NCI-H2171 (cell line): ENCODE data around the gene PKNOX2.

ENCODE experiments used
- DNase-seq: peaks from one replicate; lab custom pipeline; 2025; lab: John Stamatoyannopoulos, UW

The PKNOX2 gene

DNA sequence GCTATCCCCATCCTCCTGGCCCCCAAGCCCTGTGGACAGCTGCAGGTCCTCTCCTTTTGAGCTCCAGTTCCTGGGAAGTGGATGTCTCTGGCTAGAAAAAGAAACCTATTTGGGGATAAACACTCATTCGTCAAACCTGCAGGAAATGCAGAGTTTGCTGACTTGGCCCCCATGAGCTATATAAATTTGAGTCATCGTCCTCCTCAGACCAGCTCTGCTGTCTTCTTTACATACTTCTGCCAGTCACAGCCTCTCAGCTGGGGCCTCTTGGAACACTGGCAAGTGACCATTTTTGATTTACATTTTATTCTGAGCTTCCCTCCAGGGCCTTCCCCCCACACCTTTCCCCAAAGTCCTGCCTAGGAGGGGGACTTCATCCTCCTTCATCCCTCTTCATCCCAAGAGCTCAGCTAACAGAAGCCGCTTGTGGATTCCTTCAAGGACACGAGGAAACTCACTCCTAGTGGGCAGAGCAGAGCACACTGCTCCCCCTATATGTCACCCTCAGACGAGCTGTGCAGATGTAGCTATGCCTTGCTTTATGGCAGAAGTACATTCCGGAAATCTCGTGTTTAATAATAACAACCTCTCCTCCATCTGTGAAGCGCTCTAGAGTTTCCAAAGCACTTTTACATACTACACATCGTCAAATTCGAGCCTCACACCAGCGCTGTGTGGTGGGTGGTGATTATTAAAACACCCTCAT lies 199.7 kb downstream of the PKNOX2 start:
- no peak for DNase-seq

DNA sequence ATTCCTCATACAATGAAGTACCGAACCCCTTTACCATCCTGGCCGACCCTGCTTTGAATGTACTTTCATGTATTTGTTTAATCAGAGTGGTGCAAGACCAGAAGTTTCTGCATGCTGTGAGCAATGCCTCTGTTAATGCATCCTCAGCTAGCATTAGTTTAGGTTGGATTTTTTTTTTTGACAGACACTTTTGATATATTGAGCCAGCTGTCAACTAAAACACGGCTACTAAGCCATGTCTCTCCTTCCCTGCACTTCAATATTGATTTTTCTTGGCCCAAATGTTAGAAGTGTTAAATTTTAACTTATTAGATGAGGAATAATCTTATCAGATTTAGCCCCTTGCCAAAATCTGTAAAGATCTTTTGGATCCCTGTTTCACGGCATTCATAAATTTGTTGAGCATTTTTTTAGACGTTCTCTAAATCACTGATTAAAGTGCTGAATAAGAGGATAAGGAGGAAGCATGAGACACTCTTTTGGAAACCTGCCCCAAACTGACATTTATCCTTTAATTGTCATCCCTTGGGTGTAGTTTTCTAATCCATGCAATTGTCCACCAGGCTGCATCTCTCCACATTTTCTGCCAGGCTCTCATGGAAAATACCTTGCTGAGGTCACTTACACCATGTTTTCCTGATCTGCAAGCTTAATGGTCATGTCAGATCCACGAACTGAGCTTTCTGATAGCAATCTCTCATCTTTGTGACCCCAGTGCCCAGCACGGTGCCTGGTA lies 200.8 kb downstream of the PKNOX2 start:
- DNase-seq: no peak

DNA sequence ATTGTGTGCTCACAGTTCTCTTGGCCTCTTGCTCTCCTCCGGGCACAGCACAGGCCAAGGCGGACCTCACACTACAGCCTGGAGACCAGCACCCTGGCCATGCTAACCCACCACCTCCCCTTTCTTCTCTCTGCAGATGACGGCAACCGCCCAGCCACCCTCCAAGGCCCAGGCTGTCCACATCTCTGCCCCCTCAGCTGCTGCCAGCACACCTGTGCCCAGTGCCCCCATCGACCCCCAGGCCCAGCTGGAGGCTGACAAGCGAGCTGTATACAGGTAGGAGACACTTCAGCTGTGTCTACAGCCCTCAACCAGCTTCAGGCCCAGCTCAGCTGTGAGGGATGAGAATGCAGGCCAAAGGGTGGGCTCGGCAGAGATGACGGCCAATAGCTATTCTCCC lies 203.2 kb downstream of the PKNOX2 start:
- DNase-seq: no peak

DNA sequence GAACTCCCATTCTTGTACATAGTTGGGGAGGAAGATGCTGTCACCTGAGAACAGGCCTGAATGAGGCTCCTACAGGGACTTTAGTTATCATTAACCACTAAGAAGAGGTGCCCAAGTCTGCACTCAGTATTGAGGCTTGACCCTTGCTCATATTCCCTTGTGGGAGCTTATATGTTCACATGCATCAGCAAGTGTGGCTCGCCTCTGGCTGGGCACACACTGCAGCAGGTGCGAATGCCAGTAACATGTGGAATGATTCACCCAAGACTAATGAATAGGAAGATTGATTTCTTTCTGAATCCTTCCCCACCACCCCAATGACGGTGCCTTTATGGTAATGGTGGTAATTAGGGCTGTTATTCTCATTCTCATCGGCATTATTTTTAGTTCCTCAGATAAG lies 204.2 kb downstream of the PKNOX2 start:
- DNase-seq: no peak

DNA sequence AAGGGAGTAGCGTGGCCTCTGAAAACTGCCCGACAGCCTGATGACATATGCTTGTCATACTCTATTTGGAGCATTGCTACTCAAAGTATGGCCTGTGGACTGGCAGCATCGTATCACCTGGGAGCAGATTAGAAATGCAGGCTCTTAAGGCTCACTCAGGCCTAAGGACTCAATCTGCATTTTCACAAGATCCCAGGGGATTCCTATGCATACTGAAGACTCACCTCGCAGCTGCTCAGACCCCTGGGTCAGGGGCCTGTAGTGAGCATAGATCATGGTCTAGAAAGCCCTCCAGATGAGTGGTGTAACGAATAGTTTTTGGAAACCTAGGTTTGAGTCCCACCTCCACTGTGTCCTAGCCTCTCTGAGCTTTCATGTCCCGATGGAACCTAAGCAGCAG lies 205.3 kb downstream of the PKNOX2 start:
- no peak for DNase-seq

DNA sequence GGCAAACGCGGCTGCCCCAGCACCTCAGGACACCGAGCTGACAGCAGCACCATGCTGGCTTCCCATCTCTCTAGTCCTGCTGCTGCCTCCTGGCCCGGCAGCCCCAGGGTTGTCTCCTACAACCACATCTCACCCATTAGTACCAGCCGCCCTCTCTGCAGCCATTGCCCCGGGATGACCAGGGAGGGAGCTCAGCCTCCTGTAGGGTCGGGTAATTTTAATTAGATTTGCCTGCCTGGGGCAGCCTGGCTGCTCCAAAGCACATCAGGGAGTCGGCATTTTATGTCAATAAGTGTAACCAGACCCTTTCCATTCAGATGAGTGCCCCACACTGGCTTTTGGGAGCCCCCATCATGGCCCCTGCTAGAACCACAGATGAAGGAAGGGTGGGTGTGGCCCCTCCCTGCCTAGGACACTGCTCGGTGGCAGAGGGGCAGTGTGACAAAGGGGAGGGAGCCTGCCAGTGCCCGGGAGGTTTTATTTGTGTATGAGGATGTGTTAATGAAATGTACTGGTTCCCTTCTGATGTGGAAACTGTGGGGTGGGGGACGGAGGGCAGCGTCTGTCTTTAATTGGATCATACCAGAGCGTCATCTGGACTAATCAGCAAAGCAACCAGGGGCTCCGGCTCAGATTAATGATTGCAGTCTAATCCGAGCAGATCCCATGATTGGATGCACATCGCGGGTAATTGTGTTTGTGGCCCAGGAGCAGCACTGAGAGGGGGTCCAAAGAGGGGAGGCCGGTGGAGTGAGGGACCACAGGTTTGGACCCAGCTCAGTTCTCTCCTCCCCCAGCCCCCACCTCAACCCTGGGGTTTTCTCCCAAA lies 206.2 kb downstream of the PKNOX2 start:
- DNase-seq: no peak

DNA sequence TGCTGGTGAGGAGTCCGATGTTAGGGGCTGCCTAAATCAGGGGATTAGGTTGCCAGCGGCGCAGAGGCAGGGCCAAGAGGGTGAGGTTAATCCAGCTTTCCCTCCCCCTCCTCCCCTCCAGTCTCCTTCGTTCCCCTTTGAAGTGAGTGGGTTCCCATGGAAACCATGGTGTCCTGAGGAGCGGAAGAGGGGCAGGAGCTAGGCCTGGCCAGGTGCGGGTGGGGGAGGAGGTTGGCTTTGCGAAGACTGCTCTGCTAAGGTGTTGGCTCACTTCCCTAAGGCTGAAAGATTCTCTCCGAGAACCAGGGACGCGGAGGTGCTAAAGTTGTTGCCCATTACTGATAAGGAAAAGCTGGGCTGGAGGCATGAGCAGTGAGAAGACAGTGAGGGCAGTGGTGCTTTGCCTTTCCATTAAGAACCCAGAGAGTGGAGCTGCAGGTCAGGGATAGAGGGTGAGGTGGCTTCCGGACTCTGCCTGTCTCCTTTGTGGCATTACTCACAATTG lies 206.9 kb downstream of the PKNOX2 start:
- no peak for DNase-seq

DNA sequence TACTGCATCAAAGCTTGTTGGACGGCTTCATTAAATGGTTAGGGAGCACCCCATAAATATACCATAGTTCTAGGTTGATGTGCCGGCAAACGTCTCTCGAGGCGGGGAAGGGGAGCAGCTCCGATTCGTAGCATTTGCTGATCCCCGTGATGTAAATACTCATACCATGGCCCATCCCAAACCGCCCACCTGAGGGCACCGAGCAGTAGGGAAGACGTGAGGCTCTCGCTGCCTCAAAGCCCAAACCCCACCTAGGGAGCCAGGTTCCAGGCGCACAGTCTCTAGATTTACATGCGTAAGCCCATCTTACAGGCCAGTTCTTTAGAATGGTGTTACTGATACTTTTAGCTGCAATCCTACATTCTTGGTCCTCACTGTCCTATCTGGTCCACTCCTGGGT lies 207.5 kb downstream of the PKNOX2 start:
- no peak for DNase-seq

DNA sequence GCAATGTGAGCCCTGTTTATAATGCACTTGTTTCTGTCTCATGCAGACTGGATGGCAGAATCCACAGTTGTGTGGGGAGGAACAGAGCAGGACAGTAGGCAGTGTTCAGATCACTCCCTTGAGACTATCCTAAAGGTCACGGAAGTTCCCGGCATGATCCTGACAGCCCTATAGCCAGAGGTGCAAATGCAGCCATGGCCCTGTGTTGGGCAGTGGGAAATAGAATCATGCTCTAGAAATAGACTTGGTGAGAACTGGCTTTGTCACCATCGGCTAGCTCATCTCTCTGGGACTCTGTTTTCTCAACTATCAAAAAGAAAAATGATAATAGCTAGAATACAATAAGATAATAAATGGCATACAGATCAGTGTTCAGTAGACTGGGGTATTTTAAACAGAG lies 208.4 kb downstream of the PKNOX2 start:
- DNase-seq: no peak

DNA sequence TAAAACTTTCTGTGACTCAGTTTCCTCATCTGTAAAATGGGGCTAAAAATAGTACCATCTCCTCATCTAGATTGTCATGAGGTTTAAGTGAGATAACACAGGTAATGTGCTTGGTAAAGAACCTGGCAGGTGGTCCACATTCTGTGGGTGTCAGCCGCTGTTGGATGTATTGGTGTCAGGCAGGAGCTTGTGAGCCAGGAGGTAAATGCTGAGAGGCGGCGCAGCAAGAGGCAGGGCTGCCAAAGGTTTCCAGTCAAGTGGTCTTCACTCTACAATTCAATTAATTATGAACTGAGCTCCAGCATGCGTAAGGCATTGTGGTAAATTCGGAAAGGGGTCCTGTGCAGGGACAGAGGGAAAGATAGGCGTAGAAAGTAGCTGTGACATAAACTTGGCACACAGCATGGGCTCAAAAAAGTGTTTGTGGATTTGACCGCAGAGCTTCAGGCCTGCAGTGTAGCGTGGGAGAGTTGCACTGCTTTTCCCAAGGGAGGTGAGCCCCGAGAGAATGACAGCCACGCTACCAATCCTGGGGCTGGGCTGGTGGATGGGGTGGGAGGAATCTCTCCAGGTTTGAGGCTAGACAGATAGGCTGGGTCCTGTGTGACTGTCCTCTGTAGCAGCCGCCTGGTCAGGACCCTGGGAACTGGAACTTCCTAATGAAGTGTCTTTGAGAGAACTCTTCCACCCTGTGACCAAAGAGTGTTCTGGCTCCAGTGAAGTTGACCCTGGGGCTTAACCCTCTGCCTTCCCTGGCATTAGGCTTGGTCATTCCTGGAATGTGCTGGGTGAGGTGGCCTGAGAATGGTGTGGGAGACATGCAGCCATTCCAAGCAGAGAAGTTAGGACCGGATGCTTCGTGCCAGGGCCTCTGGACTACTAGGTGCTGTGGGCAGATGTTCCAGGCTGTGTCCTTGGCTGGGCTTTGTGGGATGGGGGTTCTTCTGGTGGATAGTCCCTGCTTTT lies 209.2 kb downstream of the PKNOX2 start:
- DNase-seq: no peak

DNA sequence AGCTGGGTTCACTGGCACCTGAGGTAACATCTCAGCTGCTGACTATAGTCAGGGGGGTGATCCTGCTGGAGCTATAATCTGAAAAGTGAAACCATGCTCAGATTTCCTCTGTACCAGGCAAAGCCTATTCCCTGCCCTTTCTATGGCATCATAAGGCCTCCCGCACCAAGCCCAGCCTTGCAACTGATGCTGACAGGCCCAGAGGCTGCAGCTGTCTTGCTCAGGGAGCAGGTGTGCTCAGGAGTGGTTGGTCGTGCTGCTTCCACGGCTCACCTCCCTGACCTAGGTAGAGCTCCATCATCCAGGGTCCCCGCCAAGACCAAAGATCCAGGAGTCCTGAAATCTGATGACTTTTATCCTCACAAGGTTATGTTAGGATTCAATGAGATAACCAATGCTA lies 209.8 kb downstream of the PKNOX2 start:
- no peak for DNase-seq

DNA sequence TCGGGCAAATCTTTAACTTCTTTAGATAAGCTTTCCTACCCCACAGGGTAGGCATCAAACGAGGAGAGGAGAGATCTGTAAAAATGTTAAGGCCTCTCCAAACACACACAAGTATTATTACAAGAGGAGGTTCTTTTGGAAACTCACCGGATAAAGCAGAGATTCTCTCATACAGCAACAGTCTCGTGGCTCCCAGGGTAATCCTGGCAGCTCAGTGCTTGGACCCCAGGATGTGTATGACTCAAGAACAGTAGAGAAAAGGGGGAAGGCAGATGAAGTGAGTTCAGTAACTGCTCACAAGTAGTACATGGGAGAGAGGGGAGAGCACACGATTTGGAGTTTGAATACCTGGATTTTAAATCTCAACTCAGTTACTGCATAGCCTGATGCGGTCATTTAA lies 210.6 kb downstream of the PKNOX2 start:
- no peak for DNase-seq

DNA sequence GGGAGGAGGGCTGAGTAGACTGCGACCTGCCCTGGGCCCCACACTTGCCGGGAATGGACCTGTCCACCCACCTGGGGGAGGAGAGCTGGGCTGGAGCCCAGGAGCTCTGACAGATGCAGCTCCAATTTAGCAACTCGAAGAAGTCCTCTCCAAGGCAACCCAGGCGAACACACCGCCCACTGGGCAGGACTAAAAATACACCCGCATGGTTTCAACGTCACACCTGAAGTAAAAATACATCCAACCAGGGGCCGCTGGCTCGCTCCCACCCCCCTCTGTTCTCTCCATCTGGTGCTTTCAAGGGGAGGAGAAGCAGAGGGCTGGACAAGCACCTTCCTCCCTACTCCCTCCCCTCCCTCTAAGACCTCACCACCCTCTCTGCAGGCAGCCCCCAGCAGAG lies 211.6 kb downstream of the PKNOX2 start:
- DNase-seq: peak; percentile 57

DNA sequence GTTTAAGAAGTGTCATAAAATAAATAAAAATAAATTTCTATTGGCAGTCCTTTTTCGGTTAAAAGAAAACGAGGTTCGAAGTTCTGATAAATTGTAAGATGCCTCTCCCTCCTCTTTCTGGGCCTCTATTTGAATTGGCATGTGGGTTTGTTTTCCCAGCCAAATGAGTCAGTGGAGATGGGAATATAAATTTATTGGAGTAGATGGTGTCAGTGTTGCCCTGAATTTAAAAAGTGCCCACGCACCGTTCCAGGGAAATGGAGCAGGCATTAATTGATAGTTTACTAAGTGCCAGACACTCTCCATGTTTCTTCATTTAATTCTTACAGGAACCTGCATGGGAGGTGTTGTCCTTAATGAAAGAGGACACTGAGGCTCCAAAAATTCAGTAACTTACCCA lies 212.3 kb downstream of the PKNOX2 start:
- DNase-seq: no peak

DNA sequence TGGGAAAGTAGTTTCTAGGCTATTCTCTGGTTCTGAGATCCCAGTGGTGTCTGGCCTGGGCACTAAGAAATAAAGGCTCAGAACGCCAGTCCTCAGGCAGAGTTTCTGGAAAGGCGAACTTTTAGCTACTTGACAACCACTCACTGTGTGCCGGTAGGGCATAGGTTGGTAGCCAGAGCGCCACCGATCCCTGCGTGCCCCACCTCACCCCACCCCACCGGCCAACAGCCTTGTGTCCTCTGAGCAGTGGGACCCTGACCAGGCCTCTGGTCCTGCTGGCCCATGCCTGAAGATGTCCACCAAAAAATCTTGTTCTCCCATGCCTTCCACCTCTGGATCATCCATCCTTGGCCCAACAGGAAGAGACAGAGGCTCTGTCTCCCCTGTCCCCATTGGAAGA lies 213.5 kb downstream of the PKNOX2 start:
- no peak for DNase-seq

DNA sequence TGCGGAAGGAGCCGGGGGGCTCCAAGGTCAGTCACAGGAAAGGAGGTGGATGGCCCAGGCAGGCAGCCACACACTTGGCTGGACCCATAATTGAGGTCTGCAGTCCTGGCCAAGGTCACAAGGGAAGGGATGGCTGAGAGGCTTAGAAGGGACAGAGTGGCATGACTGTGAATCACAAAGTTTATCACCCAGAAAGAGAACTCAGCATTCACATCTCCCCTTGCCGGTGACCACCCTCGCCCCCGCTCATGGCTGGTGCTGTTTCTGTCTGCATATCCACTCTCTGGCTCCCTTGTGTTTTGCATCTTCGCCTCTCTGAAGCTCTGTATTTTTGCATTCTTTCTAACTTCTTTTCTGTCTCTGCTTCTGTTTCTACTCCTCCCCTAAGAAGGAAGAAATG lies 214.0 kb downstream of the PKNOX2 start:
- no peak for DNase-seq

DNA sequence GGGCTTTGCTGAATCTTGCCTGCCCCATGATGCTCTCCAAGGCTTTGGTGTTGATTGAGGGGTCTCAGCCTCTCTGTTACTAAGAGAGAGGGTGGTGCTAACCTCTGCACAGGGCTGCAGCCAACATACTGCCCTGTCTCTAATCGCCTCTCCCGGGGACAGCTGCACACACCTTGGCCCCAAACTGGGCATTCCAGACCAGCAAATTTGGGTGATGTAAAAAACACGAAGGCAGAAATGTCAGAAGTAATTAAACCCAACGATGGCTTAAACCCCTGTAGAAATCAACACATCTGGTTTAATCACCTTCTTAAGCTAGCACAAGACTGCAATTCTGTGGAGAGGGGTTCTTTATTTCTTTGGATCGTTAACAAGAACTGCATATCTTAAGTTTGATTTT lies 215.0 kb downstream of the PKNOX2 start:
- no peak for DNase-seq

DNA sequence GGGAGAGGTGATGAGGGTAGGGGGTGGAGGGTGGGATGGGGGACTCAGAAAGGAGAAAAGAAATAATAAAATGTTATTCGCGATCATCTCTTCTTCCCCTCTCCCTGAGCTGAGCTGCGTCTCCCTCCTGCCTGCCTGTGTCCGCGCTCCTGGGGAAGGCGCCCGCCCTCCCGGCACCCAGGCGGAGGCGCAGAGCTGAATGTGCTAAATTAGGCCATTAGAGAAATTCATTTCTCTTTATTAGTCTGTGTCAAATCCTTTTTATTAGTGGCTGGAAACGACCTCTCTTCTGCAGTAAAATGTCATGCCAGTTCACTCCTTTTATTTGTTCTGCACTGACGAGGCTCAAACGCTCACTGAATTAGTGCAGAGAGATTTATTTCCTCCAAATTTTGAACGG lies 215.4 kb downstream of the PKNOX2 start:
- DNase-seq: no peak

DNA sequence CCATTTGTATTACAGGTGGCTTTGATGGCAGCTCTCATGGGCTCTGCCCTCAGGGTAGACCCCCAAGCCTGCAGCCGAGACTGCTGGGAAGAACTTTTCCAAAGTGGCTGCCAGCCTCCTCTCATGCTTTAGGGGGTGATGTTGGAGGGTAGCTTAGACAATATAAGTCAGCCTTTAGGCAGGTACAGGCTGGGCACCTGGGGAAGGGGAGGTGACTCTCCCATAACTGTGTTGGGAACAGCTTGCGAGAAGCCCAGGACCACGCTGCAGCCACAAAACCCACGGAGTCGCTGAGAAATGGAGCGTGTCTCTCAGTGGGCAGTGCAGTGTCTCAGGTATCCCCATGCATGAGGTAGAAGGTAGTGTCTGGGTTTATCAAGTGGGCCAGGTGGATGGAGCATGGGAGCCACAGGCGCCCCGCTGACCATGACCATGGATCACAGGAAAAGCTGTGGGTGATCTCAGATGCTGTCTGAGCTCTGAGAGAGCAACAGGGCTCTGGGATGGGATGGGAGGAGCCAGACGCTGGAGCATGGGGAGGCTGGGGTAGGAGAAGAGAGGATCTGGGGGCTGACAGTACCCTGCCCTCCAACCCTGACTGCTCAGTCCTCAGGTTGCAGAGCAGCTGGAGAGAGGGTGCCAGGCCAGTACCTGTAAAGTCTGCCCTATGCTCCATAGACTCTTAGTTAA lies 216.3 kb downstream of the PKNOX2 start:
- DNase-seq: no peak

DNA sequence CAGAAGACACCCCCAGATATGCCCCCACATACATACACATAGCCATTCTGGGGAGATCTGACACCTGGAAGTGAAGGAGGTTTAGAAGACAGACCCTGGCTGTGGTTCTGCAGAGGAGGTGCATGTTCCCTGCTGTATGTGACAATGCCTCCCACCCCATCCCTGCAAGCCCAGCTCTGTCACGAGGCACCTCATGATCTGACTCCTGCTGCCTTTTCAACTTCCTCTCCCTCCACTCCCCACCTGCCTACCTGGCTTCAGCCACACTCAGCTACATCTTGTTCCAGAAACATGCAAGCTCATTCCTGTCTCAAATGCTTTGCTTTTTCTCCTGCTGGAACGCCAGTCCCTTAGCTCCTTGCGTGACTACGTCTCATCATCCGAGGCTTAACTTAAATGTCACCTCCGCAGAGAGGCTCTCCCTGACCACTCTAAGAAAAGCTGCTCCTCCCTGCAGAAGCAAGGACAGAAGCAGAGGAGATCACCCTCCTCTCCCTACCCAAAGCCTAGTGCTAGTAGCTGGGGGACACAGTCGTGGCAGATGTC lies 217.0 kb downstream of the PKNOX2 start:
- no peak for DNase-seq

DNA sequence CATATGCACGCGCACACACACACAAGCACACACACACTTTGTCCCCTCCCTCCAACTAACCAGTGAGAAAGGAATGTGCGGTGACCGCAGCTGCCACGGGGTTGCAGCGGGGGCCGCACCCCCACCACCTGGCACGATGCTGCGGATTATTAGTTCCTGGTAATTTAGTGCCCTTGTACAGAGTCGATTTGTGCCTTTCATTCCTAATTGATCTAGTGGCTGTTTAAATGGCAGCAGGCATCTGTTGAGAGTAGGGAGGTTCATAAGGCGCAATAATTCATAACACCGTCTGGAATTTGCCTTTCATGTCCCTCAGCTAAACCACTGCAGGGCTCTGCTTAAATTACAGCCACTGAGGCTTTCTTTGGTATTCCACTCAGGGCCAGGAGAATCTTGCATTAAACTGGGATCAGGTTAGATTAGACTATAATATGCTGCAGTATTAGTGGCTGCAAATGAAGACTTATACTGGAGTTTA lies 217.8 kb downstream of the PKNOX2 start:
- no peak for DNase-seq
